HG03442 (cell line): ENCODE measurements around the gene PLET1.
"Not testable (repeated sequence)": the region's sequence is repeated elsewhere in the genome, so short reads cannot be mapped to it uniquely, and the experiment has no call there.

Experiments used
- ATAC-seq: cut with Tn5 transposase; IDR thresholded peaks from one replicate; pipeline ENCODE4 v1.9.1; 2021; ENCODE audit warnings: mild to moderate bottlenecking, moderate library complexity; ENCODE audit not compliant: unreplicated experiment

PLET1 gene

DNA sequence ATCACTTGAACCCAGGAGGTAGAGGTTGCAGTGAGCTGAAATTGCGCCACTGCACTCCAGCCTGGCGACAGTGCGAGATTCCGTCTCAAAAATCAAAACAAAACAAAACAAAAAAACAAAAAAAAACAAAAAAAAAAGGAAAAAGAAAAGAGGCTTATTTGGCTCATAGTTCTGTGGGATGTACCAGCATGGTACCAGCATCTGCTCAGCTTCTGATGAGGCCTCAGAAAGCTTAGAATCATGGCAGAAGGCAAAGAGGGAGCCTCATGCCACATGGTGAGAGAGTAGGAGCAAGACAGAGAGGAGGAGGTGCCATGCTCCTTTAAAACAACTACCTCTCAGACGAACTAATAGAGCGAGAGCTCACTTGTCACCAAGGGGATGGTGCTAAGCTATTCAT is 45.0 kb downstream of the PLET1 start:
- no peak for ATAC-seq

DNA sequence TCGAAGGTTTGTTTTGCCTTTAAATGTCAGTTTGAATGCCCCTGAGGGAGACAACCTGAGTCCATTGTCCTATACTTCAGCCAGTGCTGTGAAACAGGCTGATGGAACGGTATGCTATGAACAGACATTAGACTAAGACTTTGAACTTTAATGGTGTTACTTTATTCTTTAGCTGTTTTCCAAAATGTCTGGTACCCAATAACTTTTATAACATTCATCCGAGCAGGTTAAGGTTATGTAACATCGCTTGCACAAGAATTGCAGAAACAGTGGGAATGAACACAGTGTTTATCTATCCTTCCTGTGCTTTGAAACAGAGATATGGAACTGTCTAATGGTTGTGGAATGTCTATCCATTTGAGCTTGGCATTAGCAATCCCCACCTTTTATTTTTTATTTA is 46.9 kb downstream of the PLET1 start:
- no peak for ATAC-seq

DNA sequence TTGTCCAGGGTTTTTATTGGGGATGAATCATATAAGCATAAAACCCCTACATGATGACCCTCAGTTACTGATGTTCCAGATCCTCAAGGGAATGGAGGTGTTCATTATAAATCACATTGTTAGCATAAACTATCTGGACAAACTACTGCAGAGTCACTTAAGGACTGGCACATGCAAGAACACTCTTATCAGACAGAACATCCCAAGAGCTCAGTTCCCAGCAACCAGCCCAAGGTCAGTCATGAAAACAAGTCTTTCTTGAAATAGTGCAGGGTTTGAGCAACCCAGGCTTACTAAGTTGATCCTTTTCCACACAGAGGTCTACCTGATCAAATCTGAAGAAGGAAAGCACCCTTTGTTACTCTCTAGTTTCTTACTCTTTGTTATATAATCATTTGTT is 48.0 kb downstream of the PLET1 start:
- no peak for ATAC-seq

DNA sequence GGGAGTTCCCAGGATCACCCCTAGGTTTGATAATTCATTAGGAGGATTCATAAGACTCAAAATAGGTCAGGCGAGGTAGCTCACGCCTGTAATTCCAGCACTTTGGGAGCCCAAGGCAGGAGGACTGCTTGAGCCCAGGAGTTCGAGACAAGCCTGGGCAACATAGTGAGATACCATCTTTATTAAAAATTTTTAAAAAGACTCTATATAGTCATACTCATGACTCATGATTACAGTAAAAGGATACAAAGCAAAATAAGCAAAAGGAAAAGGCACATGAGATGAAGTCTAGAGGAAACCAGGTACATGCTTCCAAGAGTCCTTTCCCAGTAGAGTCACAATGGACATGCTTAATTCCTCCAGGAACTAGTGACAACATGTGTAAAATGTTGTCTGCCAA is 48.4 kb downstream of the PLET1 start:
- no peak for ATAC-seq

DNA sequence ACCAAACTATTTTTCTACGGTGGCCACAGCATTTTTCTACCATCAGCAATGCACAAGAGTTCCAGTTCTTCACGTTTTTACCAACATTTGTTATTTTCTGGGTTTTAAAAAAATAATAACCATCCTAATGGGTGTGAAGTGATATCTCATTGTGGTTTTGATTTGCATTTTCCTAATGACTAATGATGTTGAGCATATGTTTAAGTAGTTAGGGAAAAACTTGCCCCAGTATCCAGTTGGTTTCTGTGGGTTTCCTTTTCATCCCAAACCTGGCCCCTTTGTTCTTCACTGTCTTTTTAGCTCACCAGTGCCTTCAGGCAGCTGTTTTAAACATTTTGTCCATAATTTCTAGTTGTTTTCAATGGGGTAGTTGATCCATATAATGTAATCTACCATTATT is 49.1 kb downstream of the PLET1 start:
- no peak for ATAC-seq

DNA sequence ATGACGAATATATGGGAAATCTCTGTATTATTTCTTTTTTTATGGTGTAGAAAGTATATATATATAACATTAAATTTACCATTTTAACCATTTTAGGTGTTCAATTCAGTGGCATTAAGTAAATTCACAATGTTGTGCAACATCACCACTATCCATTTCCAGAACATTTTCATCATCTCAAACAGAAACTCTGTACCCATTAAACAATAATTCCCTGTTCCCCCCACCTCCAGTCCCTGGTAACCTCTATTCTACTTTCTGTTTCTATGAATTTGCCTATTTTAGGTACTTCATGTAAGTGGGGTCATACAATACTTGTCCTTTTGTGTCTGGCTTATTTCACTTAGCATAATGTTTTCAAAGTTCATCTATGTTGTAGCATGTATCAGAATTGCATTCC is 49.8 kb downstream of the PLET1 start:
- no peak for ATAC-seq

- ATAC-seq = no peak
Observed at GRCh38 chr11:112206071-112206470, 54.6 kb downstream of the PLET1 start.

- no peak for ATAC-seq
Observed at GRCh38 chr11:112200252-112200651, 60.4 kb downstream of the PLET1 start.

DNA sequence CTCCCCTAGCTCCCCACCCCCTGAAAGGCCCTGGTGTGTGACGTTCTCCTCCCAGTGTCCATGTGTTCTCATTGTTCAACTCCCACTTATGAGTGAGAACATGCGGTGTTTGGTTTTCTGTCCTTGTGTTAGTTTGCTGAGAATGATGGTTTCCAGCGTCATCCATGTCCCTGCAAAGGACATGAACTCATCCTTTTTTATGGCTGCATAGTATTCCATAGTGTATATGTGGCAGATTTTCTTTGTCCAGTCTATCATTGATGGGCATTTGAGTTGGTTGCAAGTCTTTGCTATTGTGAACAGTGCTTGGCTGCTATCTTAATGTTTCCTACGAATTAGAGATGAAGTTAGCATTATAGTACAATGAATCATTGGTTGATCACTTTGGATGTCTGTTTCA is 61.6 kb downstream of the PLET1 start:
- not testable (repeated sequence) for ATAC-seq
